GM19193 (cell line): ENCODE data around the gene PPP1R14D.

Experiments used
- POLR2A ChIP-seq: IDR thresholded peaks from 4 replicates; pipeline ENCODE4 v1.6.1; 2011; ENCODE audit not compliant: insufficient read depth, insufficient read length; ENCODE audit errors: extremely low read depth

The PPP1R14D gene

DNA sequence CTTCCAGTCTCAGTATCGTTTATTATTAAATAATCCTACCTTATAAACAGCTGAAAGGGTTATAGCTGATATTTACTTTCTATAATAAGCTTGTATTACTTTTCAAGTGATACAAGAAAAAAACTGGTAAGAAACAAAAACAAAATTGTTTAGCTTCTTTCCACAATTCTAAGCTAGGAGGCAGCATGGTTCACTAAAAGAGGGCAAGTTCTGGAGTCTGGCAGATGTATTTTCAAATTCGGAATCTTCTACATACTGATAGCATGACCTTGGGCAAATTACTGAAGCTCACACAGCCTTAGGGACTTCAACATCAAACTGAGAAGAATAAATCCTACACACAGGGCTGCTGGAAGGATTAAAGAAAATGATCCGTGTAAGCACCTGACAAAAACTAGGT, 43.3 kb downstream of the PPP1R14D start:
- TF ChIP-seq POLR2A = no peak

- no peak for TF ChIP-seq POLR2A
Observed at GRCh38 chr15:40782609-40783227, 45.8 kb downstream of the PPP1R14D start.

- TF ChIP-seq POLR2A = no peak
Observed at GRCh38 chr15:40776537-40777141, 51.9 kb downstream of the PPP1R14D start.

DNA sequence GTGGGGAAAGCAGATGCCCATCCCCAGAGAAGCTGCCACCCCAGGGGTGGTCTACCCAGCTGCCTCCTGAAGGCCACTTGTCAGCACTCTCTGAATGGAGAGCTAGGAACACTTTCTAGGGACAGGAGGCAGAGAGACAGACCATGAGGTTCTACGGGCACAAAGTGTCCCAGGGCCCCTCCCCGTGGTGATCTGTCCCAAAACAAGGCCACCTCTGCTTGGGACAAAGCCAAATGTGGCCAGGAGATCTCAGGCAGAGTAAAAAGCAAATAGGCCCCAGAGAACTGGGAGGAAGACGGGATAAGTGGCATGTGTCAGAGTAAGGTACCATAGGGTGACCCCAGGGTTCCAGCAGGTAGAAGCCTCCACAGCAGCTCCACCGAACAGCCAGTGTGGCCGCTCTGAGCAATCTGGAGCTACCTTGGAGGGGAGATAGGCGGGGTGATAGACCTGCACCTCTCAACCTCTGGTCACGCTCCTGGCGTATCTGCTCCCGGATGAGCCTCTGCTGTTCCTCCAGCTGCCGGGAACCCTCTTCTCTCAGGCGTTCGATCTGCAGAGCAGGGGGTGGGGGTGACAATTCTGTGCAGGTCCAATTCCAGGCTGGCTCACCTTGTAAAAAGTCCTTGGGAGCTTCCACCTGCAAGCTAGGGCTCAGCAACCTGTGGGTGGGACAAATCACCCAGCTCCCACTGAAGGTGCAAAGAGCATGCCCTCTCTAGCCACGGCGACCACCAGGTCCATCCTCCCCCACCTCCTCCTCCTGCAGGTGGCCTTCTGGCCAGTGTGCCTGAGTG, 52.6 kb downstream of the PPP1R14D start:
- no peak for TF ChIP-seq POLR2A

DNA sequence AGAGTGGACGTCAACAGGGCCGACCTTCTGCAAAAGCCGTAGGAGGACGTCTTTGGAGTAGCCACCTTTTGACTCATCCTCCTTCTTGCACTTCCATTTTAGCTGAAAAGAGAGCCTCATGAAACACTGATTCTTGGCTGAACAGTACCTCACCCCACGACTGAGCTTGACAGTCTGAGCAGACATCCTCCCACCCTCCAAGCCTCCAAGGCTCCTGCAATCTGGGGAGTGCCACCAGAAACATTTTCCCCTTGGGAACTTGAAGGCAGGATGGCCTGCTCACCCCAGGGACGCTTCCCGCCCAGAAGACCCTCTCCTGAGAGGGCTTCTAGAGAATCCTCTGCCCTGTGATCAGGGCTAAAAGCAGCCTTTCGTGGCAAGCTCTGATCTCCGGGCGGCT, 53.5 kb downstream of the PPP1R14D start:
- TF ChIP-seq POLR2A = no peak

GRCh38 chr15:40773902-40774301, 54.6 kb downstream of the PPP1R14D start:
- no peak for TF ChIP-seq POLR2A

GRCh38 chr15:40773496-40773895, 55.0 kb downstream of the PPP1R14D start:
- no peak for TF ChIP-seq POLR2A

DNA sequence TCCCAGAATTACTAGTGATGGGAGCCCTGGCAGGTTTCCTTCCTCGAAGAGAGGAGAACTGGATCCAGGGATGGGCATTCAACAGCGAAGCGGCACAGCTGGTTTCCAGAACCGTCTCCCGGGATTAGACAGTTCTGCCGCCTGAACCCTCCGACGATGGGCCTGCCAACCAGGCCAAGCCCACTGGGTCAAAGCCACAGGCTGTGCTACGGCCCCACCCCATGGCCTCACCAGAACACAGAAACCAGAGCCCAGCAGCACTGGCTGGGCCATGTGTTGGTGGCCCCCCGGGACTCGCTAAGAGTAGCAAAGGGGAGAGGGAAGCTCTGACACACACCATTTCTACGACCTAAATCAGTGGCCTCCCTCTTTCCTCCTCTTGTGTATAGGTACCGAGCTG, 56.5 kb downstream of the PPP1R14D start:
- TF ChIP-seq POLR2A = no peak

DNA sequence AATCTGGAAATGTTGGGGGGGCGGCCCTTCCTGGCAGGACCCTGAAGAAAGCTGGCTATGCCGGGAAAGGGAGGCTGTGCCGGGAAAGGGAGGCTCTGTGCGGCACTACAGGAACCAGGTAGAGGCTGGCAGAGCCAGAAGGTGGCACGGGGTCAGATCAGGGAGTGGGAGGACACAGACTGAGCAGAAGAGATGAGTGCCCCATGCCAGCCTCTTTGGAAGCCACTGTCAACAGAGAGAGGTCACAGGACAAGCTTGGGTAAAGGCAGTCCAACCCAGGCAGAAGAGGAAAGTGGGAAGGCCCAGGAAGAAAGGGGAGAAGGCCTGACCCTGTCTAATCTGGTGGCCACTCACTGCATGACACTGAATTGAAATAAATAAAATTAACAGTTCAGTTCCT, 57.3 kb downstream of the PPP1R14D start:
- TF ChIP-seq POLR2A = no peak

- no peak for TF ChIP-seq POLR2A
Observed at GRCh38 chr15:40770147-40770721, 58.3 kb downstream of the PPP1R14D start.

GRCh38 chr15:40769274-40770146, 59.0 kb downstream of the PPP1R14D start, which contains the start of gene C15orf62:
C15orf62 (plus strand) TSS chr15:40769980; CDS start chr15:40770496, 516 bp downstream.
- peak; percentile 34 for TF ChIP-seq POLR2A

DNA sequence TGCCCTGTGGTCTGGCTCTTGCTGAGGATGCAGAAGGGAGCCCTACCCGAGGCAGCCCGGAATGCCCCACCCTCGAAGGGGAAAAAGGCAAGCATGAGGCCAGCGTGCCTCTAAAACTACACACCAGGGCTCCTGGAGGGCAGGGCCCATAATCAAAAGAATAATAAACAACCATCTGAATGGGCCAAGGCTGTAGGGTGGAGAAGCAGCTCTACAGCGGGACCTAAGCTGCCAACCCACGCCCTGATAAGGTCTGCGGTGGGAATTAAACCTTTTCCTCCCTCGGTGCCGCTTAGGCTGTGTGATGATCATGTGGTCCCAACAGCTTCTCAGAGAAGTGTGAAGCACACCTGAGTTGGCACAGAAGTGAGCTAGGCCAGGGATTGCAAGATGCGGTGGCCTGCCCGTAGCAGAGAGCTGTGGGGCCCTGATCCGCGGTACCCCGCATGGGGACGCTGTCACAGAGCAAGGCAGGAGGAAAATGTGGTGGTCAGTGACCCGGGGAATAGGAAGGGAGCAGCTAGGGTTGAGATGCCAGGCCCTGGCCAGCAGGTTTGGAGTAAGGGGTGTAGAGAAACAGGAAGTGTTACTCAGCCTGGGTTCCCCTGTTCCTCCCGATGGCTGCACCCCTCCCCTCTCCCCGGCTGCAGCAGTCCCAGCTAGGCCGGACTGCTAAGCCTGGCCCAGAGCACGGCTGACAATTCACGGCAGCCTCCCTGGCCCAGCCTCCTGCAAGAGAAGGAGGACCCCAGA, 59.8 kb downstream of the PPP1R14D start:
- no peak for TF ChIP-seq POLR2A

DNA sequence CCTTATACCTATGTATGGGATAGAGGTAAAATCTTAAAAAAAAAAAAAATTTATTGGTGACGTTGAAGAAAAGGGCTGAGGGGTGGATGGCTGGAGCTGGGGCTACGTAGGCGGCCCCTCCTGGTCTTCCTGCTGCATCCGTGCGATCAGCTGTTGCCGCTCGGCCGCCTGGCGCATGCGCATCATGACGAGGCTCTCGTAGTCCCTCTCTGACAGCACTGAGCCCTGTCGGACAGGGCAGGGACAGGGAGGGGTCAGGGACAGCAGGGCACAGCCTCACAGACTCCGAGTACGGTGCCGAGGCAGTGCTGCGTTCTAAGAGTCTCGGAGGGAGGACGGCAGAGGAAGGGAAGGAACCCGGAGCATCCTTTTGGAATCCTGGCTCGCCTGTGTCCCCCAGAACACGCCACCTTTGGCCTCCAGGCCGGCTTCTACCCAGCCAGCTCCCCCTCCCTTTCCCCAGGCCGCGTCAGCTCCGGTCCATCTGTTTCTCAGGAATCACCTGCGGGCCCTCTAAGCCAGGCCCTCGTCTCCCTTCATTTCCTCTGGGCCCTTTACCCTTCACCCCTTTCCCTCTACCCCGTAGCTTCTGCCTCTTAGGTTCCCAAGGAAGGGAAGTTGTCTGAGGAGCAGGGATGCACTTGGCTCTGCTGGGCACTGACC, 60.5 kb downstream of the PPP1R14D start:
- no peak for TF ChIP-seq POLR2A

- no peak for TF ChIP-seq POLR2A
Observed at GRCh38 chr15:40766906-40767837, 61.3 kb downstream of the PPP1R14D start.
